Activated naive CD4-positive, alpha-beta T cell treated with anti-CD3 and anti-CD28 coated beads, Interleukin-2, amount 50 U/mL, for 24 hours (primary cell): ENCODE results near the gene TIMP2.
"Not testable (repeated sequence)": the region's sequence is repeated elsewhere in the genome, so short reads cannot be mapped to it uniquely, and the experiment has no call there.

ENCODE experiments used
- H3K27ac Mint-ChIP-seq: one replicate; pipeline ENCODE4 v1.8.0; 2021; ENCODE audit warnings: mild to moderate bottlenecking, mixed read lengths
- H3K27me3 Mint-ChIP-seq: one replicate; pipeline ENCODE4 v1.8.0; 2021; ENCODE audit warnings: mixed read lengths
- H3K36me3 Mint-ChIP-seq: one replicate; pipeline ENCODE4 v1.8.0; 2021; ENCODE audit warnings: mixed read lengths
- H3K4me1 Mint-ChIP-seq: one replicate; pipeline ENCODE4 v1.8.0; 2021; ENCODE audit warnings: mixed read lengths
- H3K4me3 Mint-ChIP-seq: one replicate; pipeline ENCODE4 v1.8.0; 2021; ENCODE audit warnings: mild to moderate bottlenecking, mixed read lengths
- H3K9me3 Mint-ChIP-seq: one replicate; pipeline ENCODE4 v1.8.0; 2021; ENCODE audit warnings: mixed read lengths

The TIMP2 gene

GRCh38 chr17:78905116-78905515, 20.1 kb downstream of the TIMP2 start:
- Mint-ChIP-seq H3K4me3 (no peak overlapping the region), H3K9me3 (no peaks in the 10 kb centered on the region), H3K4me1 (peaks cover 4% of the 10 kb centered on the region), H3K36me3 (no peaks in the 10 kb centered on the region), H3K27ac (no peak overlapping the region), H3K27me3 (no peaks in the 10 kb centered on the region)

- H3K27ac Mint-ChIP-seq = no peak overlapping the region
- H3K4me3 Mint-ChIP-seq = no peak overlapping the region
- H3K27me3 Mint-ChIP-seq = no peaks in the 10 kb centered on the region
- H3K9me3 Mint-ChIP-seq = no peaks in the 10 kb centered on the region
- H3K4me1 Mint-ChIP-seq = peaks cover 4% of the 10 kb centered on the region
- H3K36me3 Mint-ChIP-seq = no peaks in the 10 kb centered on the region
Observed at GRCh38 chr17:78904371-78904770, 20.8 kb downstream of the TIMP2 start.

GRCh38 chr17:78903101-78903779, 21.9 kb downstream of the TIMP2 start, which contains the start of gene CEP295NL:
CEP295NL (minus strand) TSS chr17:78903201; CDS start chr17:78901828, 1,373 bp downstream.
- Mint-ChIP-seq H3K36me3 (no peaks in the 10 kb centered on the region), H3K4me3 (no peak within 1 kb of the TSS), H3K9me3 (no peaks in the 10 kb centered on the region), H3K27ac (no peak within 1 kb of the TSS), H3K4me1 (peaks cover 4% of the 10 kb centered on the region), H3K27me3 (no peaks in the 10 kb centered on the region)

- H3K9me3 Mint-ChIP-seq, H3K27me3 Mint-ChIP-seq, H3K27ac Mint-ChIP-seq, H3K36me3 Mint-ChIP-seq, H3K4me3 Mint-ChIP-seq, H3K4me1 Mint-ChIP-seq: not testable (repeated sequence)
Observed at GRCh38 chr17:78902231-78902630, 23.0 kb downstream of the TIMP2 start.

GRCh38 chr17:78901806-78902205, 23.4 kb downstream of the TIMP2 start:
- Mint-ChIP-seq H3K4me1 (peaks cover 4% of the 10 kb centered on the region), H3K4me3 (no peak overlapping the region), H3K27me3 (no peaks in the 10 kb centered on the region), H3K36me3 (no peaks in the 10 kb centered on the region), H3K27ac (no peak overlapping the region), H3K9me3 (no peaks in the 10 kb centered on the region)

GRCh38 chr17:78900816-78901215, 24.4 kb downstream of the TIMP2 start:
- no peak overlapping the region for H3K27ac Mint-ChIP-seq
- no peak overlapping the region for H3K4me3 Mint-ChIP-seq

GRCh38 chr17:78899361-78900260, 25.6 kb downstream of the TIMP2 start:
- Mint-ChIP-seq H3K36me3 (no peaks in the 10 kb centered on the region), H3K27ac (no peak overlapping the region), H3K27me3 (no peaks in the 10 kb centered on the region), H3K9me3 (no peaks in the 10 kb centered on the region), H3K4me3 (no peak overlapping the region), H3K4me1 (peaks cover 4% of the 10 kb centered on the region)

More at GRCh38 chr17:78900816-78901215, 24.4 kb downstream of the TIMP2 start:
- H3K27me3 Mint-ChIP-seq = no peaks in the 10 kb centered on the region
- H3K4me1 Mint-ChIP-seq = peaks cover 4% of the 10 kb centered on the region
- H3K36me3 Mint-ChIP-seq = no peaks in the 10 kb centered on the region
- H3K9me3 Mint-ChIP-seq = no peaks in the 10 kb centered on the region

GRCh38 chr17:78898947-78899346, 26.2 kb downstream of the TIMP2 start:
- Mint-ChIP-seq H3K4me3 (no peak overlapping the region), H3K27ac (no peak overlapping the region), H3K9me3 (no peaks in the 10 kb centered on the region), H3K4me1 (peaks cover 4% of the 10 kb centered on the region), H3K36me3 (no peaks in the 10 kb centered on the region), H3K27me3 (no peaks in the 10 kb centered on the region)

- Mint-ChIP-seq H3K27ac (no peak overlapping the region), H3K4me1 (no peaks in the 10 kb centered on the region), H3K4me3 (no peak overlapping the region), H3K27me3 (no peaks in the 10 kb centered on the region), H3K36me3 (no peaks in the 10 kb centered on the region), H3K9me3 (no peaks in the 10 kb centered on the region)
Observed at GRCh38 chr17:78898075-78898836, 26.9 kb downstream of the TIMP2 start.

- Mint-ChIP-seq H3K27me3 (no peaks in the 10 kb centered on the region), H3K9me3 (no peaks in the 10 kb centered on the region), H3K36me3 (no peaks in the 10 kb centered on the region), H3K4me1 (peaks cover 4% of the 10 kb centered on the region), H3K27ac (no peak overlapping the region), H3K4me3 (no peak overlapping the region)
Observed at GRCh38 chr17:78897664-78898047, 27.5 kb downstream of the TIMP2 start.

- Mint-ChIP-seq H3K4me3 (no peak overlapping the region), H3K36me3 (no peaks in the 10 kb centered on the region), H3K4me1 (peaks cover 5% of the 10 kb centered on the region), H3K9me3 (no peaks in the 10 kb centered on the region), H3K27me3 (no peaks in the 10 kb centered on the region), H3K27ac (no peak overlapping the region)
Observed at GRCh38 chr17:78896834-78897663, 28.1 kb downstream of the TIMP2 start.

- Mint-ChIP-seq H3K9me3 (no peaks in the 10 kb centered on the region), H3K27me3 (no peaks in the 10 kb centered on the region), H3K4me1 (peaks cover 13% of the 10 kb centered on the region), H3K4me3 (no peak overlapping the region), H3K36me3 (no peaks in the 10 kb centered on the region), H3K27ac (no peak overlapping the region)
Observed at GRCh38 chr17:78896091-78896833, 28.9 kb downstream of the TIMP2 start.

- Mint-ChIP-seq H3K4me3 (no peak overlapping the region), H3K27me3 (no peaks in the 10 kb centered on the region), H3K9me3 (no peaks in the 10 kb centered on the region), H3K4me1 (peaks cover 22% of the 10 kb centered on the region), H3K36me3 (no peaks in the 10 kb centered on the region), H3K27ac (no peak overlapping the region)
Observed at GRCh38 chr17:78895322-78895721, 29.9 kb downstream of the TIMP2 start.

- Mint-ChIP-seq H3K4me3 (no peak overlapping the region), H3K4me1 (peaks cover 35% of the 10 kb centered on the region), H3K27ac (no peak overlapping the region), H3K9me3 (no peaks in the 10 kb centered on the region), H3K27me3 (no peaks in the 10 kb centered on the region), H3K36me3 (no peaks in the 10 kb centered on the region)
Observed at GRCh38 chr17:78893684-78894083, 31.5 kb downstream of the TIMP2 start.
